Neural cell (in vitro differentiated cells): Measurements from ENCODE around the gene ALDH9A1.
"Not testable (repeated sequence)": the region's sequence is repeated elsewhere in the genome, so short reads cannot be mapped to it uniquely, and the experiment has no call there.

ENCODE experiments used
- CTCF ChIP-seq: fragments of 450-650 bp; IDR thresholded peaks from 2 replicates; pipeline ENCODE4 v1.5.1; 2014; ENCODE audit warnings: antibody characterized with exemption, mild to moderate bottlenecking, moderate library complexity; ENCODE audit not compliant: poor library complexity, severe bottlenecking
- EP300 ChIP-seq: fragments of 450-650 bp; conservative IDR thresholded peaks from 2 replicates; pipeline ENCODE4 v1.6.1; 2014; ENCODE audit warnings: antibody characterized with exemption, mild to moderate bottlenecking, moderate library complexity; ENCODE audit not compliant: poor library complexity, severe bottlenecking
- MXI1 ChIP-seq: fragments of 450-650 bp; conservative IDR thresholded peaks from 2 replicates; pipeline ENCODE4 v1.6.1; 2014; ENCODE audit warnings: antibody characterized with exemption, mild to moderate bottlenecking; ENCODE audit not compliant: poor library complexity, severe bottlenecking
- POLR2AphosphoS5 ChIP-seq: IDR thresholded peaks from 2 replicates; pipeline ENCODE4 v1.6.1; 2012
- RAD21 ChIP-seq: fragments of 450-650 bp; conservative IDR thresholded peaks from 2 replicates; pipeline ENCODE4 v1.6.1; 2014; ENCODE audit warnings: antibody characterized with exemption, mild to moderate bottlenecking, moderate library complexity
- TAF1 ChIP-seq: IDR thresholded peaks from 2 replicates; pipeline ENCODE4 v1.6.1; 2012; ENCODE audit warnings: low read depth

GRCh38 chr1:165680773-165681172, 17.6 kb downstream of the ALDH9A1 start:
- TF ChIP-seq POLR2AphosphoS5, TAF1, CTCF, EP300, RAD21, MXI1: not testable (repeated sequence)
